ENCODE results near the gene AGTR1.

AGTR1 gene

GRCh38 chr3:148697306-148698189 lies at the start of gene AGTR1:
Gene AGTR1, plus strand, starts transcription at chr3:148697903. Its CDS starts 43,133 bp downstream, at chr3:148741036.
- H3K4me3 ChIP-seq (ENCODE audit: low read depth, low read length): no peak within 1 kb of the TSS
- TF ChIP-seq CTCF (IDR thresholded peaks at IDR 0.05; ENCODE audit: low read depth, low read length) (no peak), POLR2A (IDR thresholded peaks at IDR 0.05; ENCODE audit: extremely low read depth, insufficient read length) (no peak), MAX (IDR thresholded peaks at IDR 0.05; ENCODE audit: low read depth, low read length) (no peak), MYC (IDR thresholded peaks at IDR 0.05; ENCODE audit: low read depth, low read length) (no peak)
- no peak for DNase-seq (ENCODE audit: low read depth)

GRCh38 chr3:148648685-148649352 lies 48.9 kb upstream of the AGTR1 start:
- DNase-seq (ENCODE audit: low read depth): no peak
- TF ChIP-seq MAX (IDR thresholded peaks at IDR 0.05; ENCODE audit: low read depth, low read length) (no peak), POLR2A (IDR thresholded peaks at IDR 0.05; ENCODE audit: extremely low read depth, insufficient read length) (no peak), MYC (IDR thresholded peaks at IDR 0.05; ENCODE audit: low read depth, low read length) (no peak)
- no peak overlapping the region for H3K4me3 ChIP-seq (ENCODE audit: low read depth, low read length)

- DNase-seq (ENCODE audit: low read depth): no peak
- no peak overlapping the region for H3K4me3 ChIP-seq (ENCODE audit: low read depth, low read length)
- TF ChIP-seq MYC (IDR thresholded peaks at IDR 0.05; ENCODE audit: low read depth, low read length) (no peak), MAX (IDR thresholded peaks at IDR 0.05; ENCODE audit: low read depth, low read length) (no peak), CTCF (IDR thresholded peaks at IDR 0.05; ENCODE audit: low read depth, low read length) (no peak), POLR2A (IDR thresholded peaks at IDR 0.05; ENCODE audit: extremely low read depth, insufficient read length) (no peak)
Measured at GRCh38 chr3:148651549-148651948, 46.2 kb upstream of the AGTR1 start.

GRCh38 chr3:148654433-148654832 lies 43.3 kb upstream of the AGTR1 start:
- no peak overlapping the region for H3K4me3 ChIP-seq (ENCODE audit: low read depth, low read length)
- no peak for TF ChIP-seq MAX (IDR thresholded peaks at IDR 0.05; ENCODE audit: low read depth, low read length)
- no peak for TF ChIP-seq CTCF (IDR thresholded peaks at IDR 0.05; ENCODE audit: low read depth, low read length)
- no peak for TF ChIP-seq MYC (IDR thresholded peaks at IDR 0.05; ENCODE audit: low read depth, low read length)
- no peak for TF ChIP-seq POLR2A (IDR thresholded peaks at IDR 0.05; ENCODE audit: extremely low read depth, insufficient read length)
- no peak for DNase-seq (ENCODE audit: low read depth)

- TF ChIP-seq MYC (IDR thresholded peaks at IDR 0.05; ENCODE audit: low read depth, low read length): no peak
- no peak for TF ChIP-seq CTCF (IDR thresholded peaks at IDR 0.05; ENCODE audit: low read depth, low read length)
- TF ChIP-seq POLR2A (IDR thresholded peaks at IDR 0.05; ENCODE audit: extremely low read depth, insufficient read length): no peak
- TF ChIP-seq MAX (IDR thresholded peaks at IDR 0.05; ENCODE audit: low read depth, low read length): no peak
- H3K4me3 ChIP-seq (ENCODE audit: low read depth, low read length): no peak overlapping the region
- no peak for DNase-seq (ENCODE audit: low read depth)
Measured at GRCh38 chr3:148657470-148657869, 40.2 kb upstream of the AGTR1 start.

- DNase-seq (ENCODE audit: low read depth): no peak
- no peak overlapping the region for H3K4me3 ChIP-seq (ENCODE audit: low read depth, low read length)
- TF ChIP-seq POLR2A (IDR thresholded peaks at IDR 0.05; ENCODE audit: extremely low read depth, insufficient read length) (no peak), CTCF (IDR thresholded peaks at IDR 0.05; ENCODE audit: low read depth, low read length) (no peak), MYC (IDR thresholded peaks at IDR 0.05; ENCODE audit: low read depth, low read length) (no peak), MAX (IDR thresholded peaks at IDR 0.05; ENCODE audit: low read depth, low read length) (no peak)
Measured at GRCh38 chr3:148659512-148659911, 38.2 kb upstream of the AGTR1 start.
